HTR-8/SVneo (cell line): ENCODE measurements around the gene HYCC2.
"Not testable (repeated sequence)": the region's sequence is repeated elsewhere in the genome, so short reads cannot be mapped to it uniquely, and the experiment has no call there.

Source experiments
- DNase-seq: peaks from one replicate; pipeline ENCODE4 v3.0.0; 2011; ENCODE audit warnings: low spot score, mixed read lengths; ENCODE audit not compliant: insufficient read length
- FAIRE-seq: peaks from 2 replicates; lab custom pipeline; 2011; peaks lifted over from hg19 to GRCh38; lab: Jason Lieb, UNC

The HYCC2 gene

GRCh38 chr2:201071479-201072200 lies at the start of gene HYCC2, which contains the start of gene NDUFB3:
Gene HYCC2 (minus strand): TSS chr2:201071671. CDS start chr2:201024009, 47,662 bp downstream.
Gene NDUFB3 (plus strand): TSS chr2:201072001. CDS start chr2:201078883, 6,882 bp downstream.
- DNase-seq (peak; percentile 97), FAIRE-seq (peak; percentile 98)

DNA sequence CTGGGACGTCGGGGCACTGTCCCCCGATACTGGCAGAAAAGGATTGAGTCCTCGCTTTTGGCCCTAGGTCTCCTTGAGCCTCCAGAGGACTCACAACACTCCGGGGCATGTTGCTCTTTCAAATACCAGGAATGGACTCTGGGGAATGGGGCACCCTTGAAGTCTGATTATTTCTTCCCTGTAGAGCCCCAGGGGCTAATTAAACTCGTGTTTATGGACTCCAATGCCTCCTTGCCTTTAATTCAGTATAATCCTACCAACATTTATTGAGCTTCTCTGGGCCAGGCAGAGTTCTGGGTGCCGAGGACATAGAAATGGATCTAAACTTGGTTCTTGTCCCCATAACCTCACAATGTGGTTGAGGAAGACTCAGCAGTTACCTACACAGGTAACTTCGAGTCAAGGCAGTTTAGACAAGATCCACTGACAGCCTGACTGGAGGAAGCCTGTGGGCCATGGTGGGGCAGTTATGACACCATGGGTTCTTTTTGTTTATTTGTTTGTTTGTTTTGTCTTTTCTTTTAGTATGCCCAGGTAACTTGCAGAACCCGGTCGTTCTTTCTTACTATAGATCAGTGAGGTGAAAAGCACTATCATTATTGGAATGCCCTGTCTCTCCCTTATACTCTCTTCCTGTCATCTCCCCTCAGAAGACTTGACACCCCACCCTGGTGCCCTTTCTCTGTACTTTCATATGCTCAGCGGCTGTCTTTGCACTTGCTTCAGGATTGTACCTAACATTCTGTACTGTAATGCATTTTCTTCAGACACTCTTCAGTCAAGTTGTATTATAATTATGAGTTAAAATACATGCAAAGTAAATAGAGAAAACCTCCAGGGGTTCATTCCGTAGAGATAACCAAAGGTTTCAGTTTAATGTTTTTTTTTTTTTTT lies 47.7 kb upstream of the HYCC2 start:
- FAIRE-seq: no peak
- DNase-seq: peak; percentile 45

DNA sequence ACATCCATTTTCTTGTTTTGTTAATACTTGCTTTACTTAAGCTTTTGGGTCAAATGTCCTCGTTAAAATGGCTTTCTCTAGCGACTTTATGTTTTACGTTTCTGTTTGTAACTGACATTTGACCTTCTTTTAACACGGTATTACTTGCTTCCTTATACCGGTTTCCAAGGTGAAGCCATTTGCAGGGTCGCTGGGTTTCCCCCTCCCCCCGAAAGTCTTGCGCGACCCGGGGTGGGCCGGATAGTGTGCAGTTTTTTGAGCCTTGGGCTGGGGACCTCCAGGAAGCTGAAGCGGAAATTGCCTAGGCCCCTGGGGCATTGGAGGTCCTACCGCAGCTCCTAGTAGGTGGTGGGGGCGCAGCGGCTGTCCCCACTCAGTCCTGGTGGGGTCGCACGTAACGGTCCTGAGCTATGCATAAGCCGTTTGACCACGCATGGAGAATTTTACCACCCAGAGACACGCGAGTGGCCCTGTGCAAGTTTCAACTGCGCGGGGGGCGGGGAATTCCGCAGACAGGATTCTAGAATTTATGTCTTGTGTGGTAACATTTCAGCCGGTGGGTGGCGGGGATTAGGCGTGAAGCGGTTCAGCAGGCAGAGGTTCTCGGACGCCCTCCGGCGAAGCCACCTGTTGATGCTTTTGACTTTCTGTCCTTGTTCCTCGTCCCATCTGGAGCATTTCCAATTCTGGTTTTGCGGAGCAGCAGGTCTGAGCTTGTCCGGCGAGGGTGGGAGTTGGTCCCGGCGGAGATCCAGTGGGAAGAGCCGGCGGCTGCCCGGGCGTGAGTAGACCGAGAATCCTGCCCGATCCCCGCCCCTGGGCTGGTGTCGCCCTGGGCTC lies 46.9 kb upstream of the HYCC2 start:
- no peak for FAIRE-seq

GRCh38 chr2:201117735-201118094 lies 46.2 kb upstream of the HYCC2 start:
- DNase-seq, FAIRE-seq: not testable (repeated sequence)

More for the DNA sequence above, 46.9 kb upstream of the HYCC2 start:
- peak; percentile 69 for DNase-seq

DNA sequence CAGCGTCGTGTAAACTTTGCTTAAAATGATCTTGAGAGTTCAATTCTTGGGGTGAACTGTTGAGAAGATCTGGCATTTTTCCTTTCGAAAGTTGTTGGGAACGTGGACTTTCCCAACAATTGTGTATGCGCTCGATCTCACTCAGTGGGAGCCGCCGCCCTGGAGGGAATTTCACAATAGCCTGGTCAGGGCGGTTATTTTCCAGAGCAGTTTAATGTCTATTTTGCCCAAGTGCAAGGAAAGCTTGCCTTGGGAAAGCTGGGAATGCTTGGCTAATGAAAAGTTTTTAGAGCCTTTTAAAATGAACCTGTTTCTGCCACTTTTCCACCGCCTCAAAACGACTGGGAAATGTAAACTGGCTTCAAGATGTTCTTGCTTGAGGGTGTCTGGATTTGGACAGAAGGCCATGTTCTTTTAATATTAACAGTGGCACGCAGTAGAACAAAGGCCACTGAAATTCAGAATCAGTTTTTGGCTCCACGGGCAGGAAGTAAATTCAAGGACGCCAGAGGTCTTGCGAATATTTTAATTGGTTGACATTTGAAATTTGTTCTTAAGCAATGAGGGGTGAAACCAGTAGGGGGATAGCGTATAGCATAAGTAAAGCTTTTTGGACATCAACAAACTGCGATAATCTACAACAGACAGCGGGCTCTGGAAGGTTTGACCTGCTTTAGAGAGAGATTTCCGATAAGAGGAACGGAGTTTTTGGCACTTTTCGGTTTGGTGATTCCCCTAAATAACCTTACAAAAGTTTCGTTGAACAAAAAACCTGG lies 45.7 kb upstream of the HYCC2 start:
- FAIRE-seq: no peak
- DNase-seq: no peak

DNA sequence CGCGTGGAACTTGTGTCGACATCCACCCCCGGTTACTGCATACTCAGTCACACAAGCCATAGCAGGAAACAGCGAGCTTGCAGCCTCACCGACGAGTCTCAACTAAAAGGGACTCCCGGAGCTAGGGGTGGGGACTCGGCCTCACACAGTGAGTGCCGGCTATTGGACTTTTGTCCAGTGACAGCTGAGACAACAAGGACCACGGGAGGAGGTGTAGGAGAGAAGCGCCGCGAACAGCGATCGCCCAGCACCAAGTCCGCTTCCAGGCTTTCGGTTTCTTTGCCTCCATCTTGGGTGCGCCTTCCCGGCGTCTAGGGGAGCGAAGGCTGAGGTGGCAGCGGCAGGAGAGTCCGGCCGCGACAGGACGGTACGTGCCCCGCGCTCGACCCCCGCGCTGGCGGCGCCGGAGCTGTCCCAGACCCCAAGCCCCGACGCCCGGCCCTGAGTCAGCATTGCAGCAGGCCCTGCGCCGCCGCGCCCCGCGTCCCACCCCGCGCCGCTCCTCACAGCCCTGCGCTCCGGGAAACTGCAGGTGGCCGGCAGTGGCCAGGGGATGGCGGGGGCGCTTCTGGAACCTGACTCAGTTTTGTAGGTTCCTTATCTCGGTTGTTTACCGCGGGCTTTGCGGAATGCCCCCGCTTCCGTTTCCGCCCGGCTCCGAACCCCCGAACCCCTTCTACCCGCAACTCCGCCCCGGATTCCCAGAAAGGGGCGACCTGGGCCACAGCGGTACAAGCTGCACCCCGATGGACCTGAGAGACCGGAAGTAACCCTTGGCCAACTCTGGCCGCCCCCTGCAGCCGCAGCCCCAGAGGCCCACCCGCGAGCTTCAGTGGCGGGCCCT lies 44.9 kb upstream of the HYCC2 start, which contains the start of gene CFLAR:
Gene CFLAR (plus strand): TSS at position 50 of the 844 bp plus-strand sequence. CDS start 13,702 bp downstream, outside the sequence.
- FAIRE-seq: no peak

DNA sequence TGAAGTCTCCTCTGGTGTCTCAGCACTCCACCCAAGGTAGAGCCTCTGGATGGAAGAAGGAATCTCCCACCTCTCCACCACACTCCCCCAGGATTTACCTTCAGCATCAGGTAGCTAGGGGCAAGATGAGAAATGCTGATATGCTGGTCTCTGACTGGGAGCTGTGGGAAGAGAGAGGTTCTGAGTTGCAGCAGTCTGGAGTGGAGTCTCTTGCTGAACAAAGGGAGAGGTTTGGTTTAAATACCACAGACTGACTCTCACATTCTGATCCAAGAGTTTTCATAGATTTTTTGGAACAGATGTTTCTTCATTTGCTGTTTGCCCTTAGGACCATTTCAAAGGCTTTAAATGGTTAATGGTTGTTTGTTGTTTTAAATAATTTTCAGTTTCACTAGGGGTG lies 43.4 kb upstream of the HYCC2 start:
- DNase-seq (no peak), FAIRE-seq (no peak)

More for the DNA sequence above, 44.9 kb upstream of the HYCC2 start, which contains the start of gene CFLAR:
- peak; percentile 60 for DNase-seq

GRCh38 chr2:201114350-201114749 lies 42.9 kb upstream of the HYCC2 start:
- no peak for FAIRE-seq
- no peak for DNase-seq

- FAIRE-seq (no peak), DNase-seq (no peak)
Measured at GRCh38 chr2:201111096-201111495, 39.6 kb upstream of the HYCC2 start.

GRCh38 chr2:201110615-201111014 lies 39.1 kb upstream of the HYCC2 start:
- DNase-seq (no peak), FAIRE-seq (no peak)

GRCh38 chr2:201109186-201109585 lies 37.7 kb upstream of the HYCC2 start:
- DNase-seq: no peak

DNA sequence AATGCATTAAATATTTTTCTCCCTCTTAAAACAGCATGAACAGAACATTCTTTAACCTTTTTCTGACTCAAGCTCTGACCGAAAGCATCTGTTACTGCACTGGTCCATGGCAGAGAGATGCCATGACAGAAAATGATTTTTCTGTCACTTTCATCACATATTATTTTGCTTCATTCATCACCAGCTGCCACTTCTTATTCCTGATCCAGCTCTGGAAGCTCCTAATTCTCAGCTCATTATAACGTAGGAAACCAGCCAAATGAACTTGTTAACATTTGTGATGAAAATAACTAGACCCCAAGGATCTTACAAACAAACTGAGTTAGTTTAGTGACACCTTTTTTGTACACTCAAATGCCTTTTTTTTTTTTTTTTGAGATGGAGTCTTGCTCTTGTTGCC lies 36.9 kb upstream of the HYCC2 start:
- DNase-seq: no peak
- FAIRE-seq: no peak

More at GRCh38 chr2:201109186-201109585, 37.7 kb upstream of the HYCC2 start:
- no peak for FAIRE-seq

GRCh38 chr2:201107624-201108023 lies 36.2 kb upstream of the HYCC2 start:
- FAIRE-seq: no peak
- DNase-seq: no peak

DNA sequence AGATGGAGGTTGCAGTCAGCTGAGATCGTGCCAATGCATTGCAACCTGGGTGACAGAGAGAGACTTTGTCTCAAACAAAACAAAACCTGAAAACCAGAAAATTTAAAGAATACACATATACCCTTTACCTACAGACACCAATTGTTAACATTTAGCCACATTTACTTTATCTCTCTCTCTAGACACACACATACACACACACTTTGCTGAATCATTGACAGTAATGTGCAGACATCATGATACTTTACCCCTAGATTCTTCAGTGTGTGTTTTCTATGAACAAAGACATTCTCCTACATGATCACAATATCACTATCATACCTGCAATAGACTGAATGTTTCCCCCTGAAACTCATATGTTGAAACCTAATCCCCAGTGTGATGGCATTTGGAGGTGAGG lies 34.3 kb upstream of the HYCC2 start:
- DNase-seq (no peak), FAIRE-seq (no peak)

DNA sequence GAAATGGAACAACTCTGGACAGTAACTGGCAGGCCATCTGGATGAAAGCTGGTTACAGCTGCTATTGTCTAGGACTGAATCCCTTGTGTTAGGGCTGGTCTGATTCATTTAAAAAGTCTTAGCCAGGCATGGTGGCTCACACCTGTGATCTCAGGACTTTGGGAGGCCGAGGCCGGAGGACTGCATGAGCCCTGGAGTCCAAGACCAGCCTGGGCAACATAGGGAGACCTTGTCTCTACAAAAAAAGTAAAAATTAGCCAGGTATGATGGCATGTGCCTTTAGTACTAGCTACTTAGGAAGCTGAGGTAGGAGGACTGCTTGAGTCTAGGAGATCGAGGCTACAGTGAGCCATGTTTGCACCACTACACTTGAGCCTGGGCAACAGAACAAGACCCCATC lies 29.0 kb upstream of the HYCC2 start:
- FAIRE-seq (no peak), DNase-seq (no peak)

DNA sequence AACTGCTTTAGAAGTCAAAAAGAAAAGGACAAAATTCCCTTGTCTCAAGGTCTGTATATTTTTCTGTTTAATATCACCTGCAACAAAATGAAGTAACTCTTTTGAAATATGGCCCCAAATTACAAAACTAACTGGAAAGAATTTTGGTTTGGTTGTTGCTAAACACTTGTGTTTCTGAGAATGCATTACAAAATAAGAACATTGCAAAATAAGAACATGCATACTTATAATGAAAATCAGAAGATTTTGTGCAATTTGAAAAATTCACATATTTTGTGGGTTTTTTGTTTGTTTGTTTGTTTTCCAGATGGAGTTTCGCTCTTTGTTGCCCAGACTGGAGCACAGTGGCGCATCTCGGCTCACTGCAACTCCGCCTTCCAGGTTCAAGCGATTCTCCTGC lies 22.1 kb upstream of the HYCC2 start:
- no peak for FAIRE-seq
- DNase-seq: no peak

- DNase-seq (no peak), FAIRE-seq (no peak)
Measured at GRCh38 chr2:201090574-201090973, 19.1 kb upstream of the HYCC2 start.

- DNase-seq (no peak), FAIRE-seq (no peak)
Measured at GRCh38 chr2:201084863-201085262, 13.4 kb upstream of the HYCC2 start.
